ENCODE measurements around the gene CCDC134.

CCDC134 gene

DNA sequence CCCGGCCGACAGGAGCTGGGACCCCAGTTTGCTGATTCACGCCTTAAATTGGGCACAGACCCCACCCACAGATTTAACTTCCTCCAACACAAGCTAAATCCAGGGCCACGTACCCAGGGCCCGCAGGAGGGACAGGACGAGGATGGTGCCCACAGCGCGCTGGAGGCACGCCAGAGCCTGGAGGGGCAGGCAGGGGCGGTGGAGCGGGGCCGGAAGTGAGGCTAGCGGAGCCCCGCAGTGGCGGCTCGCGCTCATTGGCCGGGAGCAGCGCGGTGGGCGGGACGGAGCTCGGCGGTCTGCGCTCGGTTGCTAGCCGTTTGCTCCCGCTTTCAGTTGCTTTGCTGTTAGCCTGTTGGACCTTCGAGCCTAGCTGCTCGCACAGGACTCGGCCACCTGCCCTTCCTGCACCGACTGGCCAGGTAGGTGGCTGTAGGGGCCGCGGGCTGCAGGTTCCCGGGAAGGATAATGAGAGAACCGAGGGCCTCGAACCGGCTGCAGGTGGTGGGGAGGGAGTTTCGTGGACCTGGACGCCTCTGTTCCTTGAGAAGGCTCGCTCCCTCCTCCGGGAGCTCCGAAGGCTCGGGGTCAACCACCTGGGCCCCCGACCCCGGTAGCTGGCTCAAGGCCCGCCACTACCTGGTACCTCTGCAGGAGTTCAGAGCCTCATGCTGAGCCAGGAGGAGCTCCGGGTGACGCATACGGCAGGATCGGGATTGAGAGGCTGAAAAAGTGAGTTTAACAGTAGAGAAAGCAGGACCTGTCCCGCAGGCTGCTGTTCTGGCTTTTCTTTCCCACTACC, at the start of gene CCDC134:
Gene CCDC134 (plus strand): TSS at position 332 of the 799 bp plus-strand sequence. CDS start 8,212 bp downstream, outside the sequence.
- H3K9ac ChIP-seq (ENCODE audit: low read length): peak within 1 kb of the TSS; percentile 90
- DNase-seq (ENCODE audit: low read depth): peak; percentile 95
- no peaks in the 10 kb centered on the region for H3K9me3 ChIP-seq (ENCODE audit: control insufficient read depth, low read length)
- no peaks in the 10 kb centered on the region for H3K27me3 ChIP-seq (replicated peaks; ENCODE audit: control insufficient read depth, insufficient read depth, low read length)
- peaks cover 25% of the 10 kb centered on the region for H3K4me1 ChIP-seq (ENCODE audit: control insufficient read depth, insufficient read depth, low read length)
- H3K36me3 ChIP-seq (ENCODE audit: control insufficient read depth, insufficient read depth, low read length, severe bottlenecking): no peaks in the 10 kb centered on the region
- peak within 1 kb of the TSS; percentile 90 for H3K4me3 ChIP-seq (ENCODE audit: low read length)

DNA sequence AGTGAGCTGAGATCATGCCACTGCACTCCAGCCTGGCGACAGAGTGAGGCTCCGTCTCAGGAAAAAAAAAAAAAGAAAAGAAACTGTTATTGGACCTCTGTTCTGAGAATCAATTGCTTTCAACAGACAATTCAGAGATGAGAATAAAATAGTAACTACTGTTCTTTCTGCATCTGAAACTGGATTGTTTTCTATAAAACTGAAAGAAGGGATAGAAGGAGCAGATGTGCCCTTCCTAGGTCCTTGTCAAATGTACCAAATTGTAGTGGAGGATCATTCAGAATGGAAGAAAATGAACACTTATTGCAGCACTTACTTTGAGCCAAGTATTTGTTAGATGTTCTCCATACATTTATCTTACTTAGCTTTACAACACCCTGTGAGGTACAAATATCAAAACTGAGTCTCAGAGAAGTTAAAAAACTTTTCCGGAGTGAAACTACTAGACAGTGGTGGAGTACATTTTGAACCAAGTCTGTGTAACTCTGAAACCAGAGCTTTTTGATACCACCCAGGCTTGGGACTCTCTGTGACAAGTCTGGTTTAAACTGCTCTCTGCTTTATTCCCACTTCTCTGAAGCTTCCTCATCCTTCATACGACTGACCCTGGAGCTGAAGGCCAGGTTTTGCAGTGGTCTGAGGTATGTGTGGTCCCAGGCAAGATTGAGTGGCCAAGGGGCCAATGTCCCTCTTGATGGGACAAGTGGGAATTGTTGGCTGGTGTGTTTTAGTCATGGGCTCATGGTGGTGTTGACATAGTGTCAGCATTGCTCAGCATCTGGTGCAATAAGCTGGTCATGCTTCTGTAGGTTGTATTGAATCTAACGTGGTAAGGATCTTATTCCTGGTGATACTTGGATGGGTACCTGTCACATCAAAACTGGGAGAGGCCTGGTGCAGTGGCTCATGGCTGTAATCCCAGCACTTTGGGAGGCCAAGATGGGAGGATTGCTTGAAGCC, 48.2 kb upstream of the CCDC134 start:
- no peak overlapping the region for H3K4me3 ChIP-seq (ENCODE audit: low read length)
- DNase-seq (ENCODE audit: low read depth): no peak
- H3K9me3 ChIP-seq (ENCODE audit: control insufficient read depth, low read length): no peaks in the 10 kb centered on the region
- no peaks in the 10 kb centered on the region for H3K36me3 ChIP-seq (ENCODE audit: control insufficient read depth, insufficient read depth, low read length, severe bottlenecking)
- no peak overlapping the region for H3K9ac ChIP-seq (ENCODE audit: low read length)
- H3K27me3 ChIP-seq (replicated peaks; ENCODE audit: control insufficient read depth, insufficient read depth, low read length): no peaks in the 10 kb centered on the region
- peaks cover 4% of the 10 kb centered on the region for H3K4me1 ChIP-seq (ENCODE audit: control insufficient read depth, insufficient read depth, low read length)

DNA sequence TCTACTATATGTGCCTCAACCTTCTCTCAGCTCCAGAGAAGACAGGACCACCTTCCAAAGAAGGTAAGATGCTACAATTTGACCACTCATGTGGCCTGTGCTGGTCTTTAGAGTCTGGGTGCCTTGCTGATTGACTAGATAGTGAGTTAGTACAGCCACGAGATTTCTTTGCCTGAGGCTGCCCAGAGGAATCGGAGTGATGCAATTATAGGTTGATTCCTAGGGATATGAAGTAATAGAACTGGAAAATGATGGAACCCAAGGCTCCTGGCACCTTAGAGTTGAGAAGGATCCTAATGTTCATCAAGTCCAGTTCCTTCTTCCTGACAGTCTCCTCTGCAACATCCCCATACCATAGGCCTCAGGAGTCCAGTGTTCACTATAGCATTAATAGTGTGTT, 46.5 kb upstream of the CCDC134 start:
- peak; percentile 5 for DNase-seq (ENCODE audit: low read depth)
- H3K4me3 ChIP-seq (ENCODE audit: low read length): no peak overlapping the region
- no peaks in the 10 kb centered on the region for H3K36me3 ChIP-seq (ENCODE audit: control insufficient read depth, insufficient read depth, low read length, severe bottlenecking)
- H3K27me3 ChIP-seq (replicated peaks; ENCODE audit: control insufficient read depth, insufficient read depth, low read length): no peaks in the 10 kb centered on the region
- H3K4me1 ChIP-seq (ENCODE audit: control insufficient read depth, insufficient read depth, low read length): peaks cover 4% of the 10 kb centered on the region
- no peak overlapping the region for H3K9ac ChIP-seq (ENCODE audit: low read length)
- H3K9me3 ChIP-seq (ENCODE audit: control insufficient read depth, low read length): no peaks in the 10 kb centered on the region

DNA sequence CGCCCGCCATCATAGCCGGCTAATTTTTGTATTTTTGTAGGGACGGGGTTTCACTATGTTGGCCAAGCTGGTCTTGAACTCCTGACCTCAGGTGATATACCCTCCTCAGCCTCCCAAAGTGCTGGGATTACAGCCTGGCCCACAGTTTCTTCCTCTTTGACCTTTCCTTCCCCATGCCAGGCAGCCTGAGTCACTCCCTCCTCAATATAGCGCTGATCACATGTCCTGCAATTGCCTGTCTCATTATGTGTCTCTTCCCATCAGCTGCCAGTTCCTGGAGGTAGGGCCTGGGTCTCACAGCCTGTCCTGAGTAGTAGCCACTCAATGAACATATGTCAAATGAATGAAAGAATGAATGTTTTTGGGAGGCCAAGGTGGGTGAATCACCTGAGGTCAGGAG, 43.0 kb upstream of the CCDC134 start:
- Histone ChIP-seq H3K4me3 (ENCODE audit: low read length) (no peak overlapping the region), H3K27me3 (replicated peaks; ENCODE audit: control insufficient read depth, insufficient read depth, low read length) (no peaks in the 10 kb centered on the region), H3K9ac (ENCODE audit: low read length) (no peak overlapping the region), H3K4me1 (ENCODE audit: control insufficient read depth, insufficient read depth, low read length) (peaks cover 2% of the 10 kb centered on the region), H3K9me3 (ENCODE audit: control insufficient read depth, low read length) (no peaks in the 10 kb centered on the region), H3K36me3 (ENCODE audit: control insufficient read depth, insufficient read depth, low read length, severe bottlenecking) (no peaks in the 10 kb centered on the region)
- DNase-seq (ENCODE audit: low read depth): no peak

DNA sequence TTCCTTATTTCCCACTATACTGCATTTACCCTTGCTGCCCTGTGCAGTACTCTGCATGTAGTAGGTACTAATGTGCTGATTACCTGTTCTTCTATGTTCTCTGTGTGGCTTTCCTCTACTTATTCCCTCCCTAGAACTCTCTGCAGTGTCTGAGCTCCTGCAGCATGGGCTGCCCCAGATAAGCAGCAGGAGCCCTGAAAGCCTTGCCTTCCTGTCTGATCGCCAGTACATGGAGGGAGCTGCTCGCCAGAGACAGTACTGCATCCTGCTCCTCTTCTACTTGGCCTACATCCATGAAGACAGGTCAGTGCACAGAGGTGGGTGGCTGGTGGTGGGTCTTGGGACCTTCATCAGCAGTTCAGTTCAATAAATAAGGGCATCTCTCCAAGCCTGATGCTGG, 42.2 kb upstream of the CCDC134 start:
- no peaks in the 10 kb centered on the region for H3K27me3 ChIP-seq (replicated peaks; ENCODE audit: control insufficient read depth, insufficient read depth, low read length)
- H3K4me3 ChIP-seq (ENCODE audit: low read length): no peak overlapping the region
- H3K4me1 ChIP-seq (ENCODE audit: control insufficient read depth, insufficient read depth, low read length): no peaks in the 10 kb centered on the region
- no peak for DNase-seq (ENCODE audit: low read depth)
- no peaks in the 10 kb centered on the region for H3K36me3 ChIP-seq (ENCODE audit: control insufficient read depth, insufficient read depth, low read length, severe bottlenecking)
- no peak overlapping the region for H3K9ac ChIP-seq (ENCODE audit: low read length)
- H3K9me3 ChIP-seq (ENCODE audit: control insufficient read depth, low read length): no peaks in the 10 kb centered on the region

DNA sequence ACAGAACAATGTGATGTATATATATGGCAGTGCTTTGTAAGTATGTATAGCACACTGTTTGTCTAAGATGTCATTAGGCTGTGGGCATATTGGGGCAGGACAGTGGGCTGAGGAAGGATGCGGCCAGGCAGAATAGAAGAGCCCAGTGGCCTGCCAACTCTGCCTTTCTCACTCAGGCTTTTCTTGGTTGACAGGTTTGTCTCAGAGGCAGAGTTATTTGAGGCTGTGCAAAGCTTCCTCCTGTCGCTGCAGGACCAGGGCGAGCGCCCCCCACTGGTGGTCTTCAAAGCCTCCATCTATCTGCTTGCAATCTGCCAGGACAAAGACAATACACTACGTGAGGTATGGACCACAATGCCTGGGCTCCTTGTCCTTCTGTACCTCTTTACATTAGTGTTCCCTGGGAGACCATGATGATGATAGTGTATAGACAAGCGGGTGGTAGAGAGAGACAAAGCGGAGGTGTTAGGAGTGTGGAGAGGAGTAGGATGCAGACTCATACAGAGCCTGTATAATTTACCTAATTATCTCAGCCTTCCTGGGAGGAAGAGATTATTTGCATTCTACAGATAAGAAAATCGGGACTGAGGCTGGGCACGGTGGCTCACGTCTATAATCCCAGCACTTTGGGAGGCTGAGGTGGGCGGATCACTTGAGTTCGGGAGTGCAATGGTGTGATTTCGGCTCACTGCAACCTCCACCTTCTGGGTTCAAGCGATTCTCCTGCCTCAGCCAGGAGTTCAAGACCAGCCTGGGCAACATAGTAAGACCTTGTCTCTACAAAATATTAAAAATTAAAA, 37.3 kb upstream of the CCDC134 start:
- Histone ChIP-seq H3K27me3 (replicated peaks; ENCODE audit: control insufficient read depth, insufficient read depth, low read length) (no peaks in the 10 kb centered on the region), H3K4me3 (ENCODE audit: low read length) (no peak overlapping the region), H3K9ac (ENCODE audit: low read length) (no peak overlapping the region), H3K4me1 (ENCODE audit: control insufficient read depth, insufficient read depth, low read length) (no peaks in the 10 kb centered on the region), H3K36me3 (ENCODE audit: control insufficient read depth, insufficient read depth, low read length, severe bottlenecking) (no peaks in the 10 kb centered on the region), H3K9me3 (ENCODE audit: control insufficient read depth, low read length) (no peaks in the 10 kb centered on the region)
- DNase-seq (ENCODE audit: low read depth): no peak

DNA sequence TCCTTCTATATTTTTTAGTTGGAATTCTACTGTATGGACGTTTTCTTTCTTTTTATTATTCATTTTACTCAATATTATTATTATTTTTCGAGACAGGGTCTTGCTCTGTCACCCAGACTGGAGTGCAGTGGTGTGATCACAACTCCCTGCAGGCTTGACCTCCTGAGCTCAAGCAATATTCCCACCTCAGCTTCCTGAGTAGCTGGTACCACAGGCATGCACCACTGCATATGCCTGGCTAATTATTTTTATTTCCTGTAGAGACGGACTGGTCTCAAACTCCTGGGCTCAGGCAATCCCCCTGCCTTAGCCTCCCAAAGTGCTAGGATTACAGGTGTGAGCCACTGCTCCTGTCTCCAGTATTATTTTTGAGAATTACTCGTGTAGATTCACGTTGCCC, 34.0 kb upstream of the CCDC134 start:
- Histone ChIP-seq H3K27me3 (replicated peaks; ENCODE audit: control insufficient read depth, insufficient read depth, low read length) (no peaks in the 10 kb centered on the region), H3K4me3 (ENCODE audit: low read length) (no peak overlapping the region), H3K4me1 (ENCODE audit: control insufficient read depth, insufficient read depth, low read length) (peaks cover 2% of the 10 kb centered on the region), H3K9me3 (ENCODE audit: control insufficient read depth, low read length) (no peaks in the 10 kb centered on the region), H3K9ac (ENCODE audit: low read length) (no peak overlapping the region), H3K36me3 (ENCODE audit: control insufficient read depth, insufficient read depth, low read length, severe bottlenecking) (no peaks in the 10 kb centered on the region)
- no peak for DNase-seq (ENCODE audit: low read depth)

DNA sequence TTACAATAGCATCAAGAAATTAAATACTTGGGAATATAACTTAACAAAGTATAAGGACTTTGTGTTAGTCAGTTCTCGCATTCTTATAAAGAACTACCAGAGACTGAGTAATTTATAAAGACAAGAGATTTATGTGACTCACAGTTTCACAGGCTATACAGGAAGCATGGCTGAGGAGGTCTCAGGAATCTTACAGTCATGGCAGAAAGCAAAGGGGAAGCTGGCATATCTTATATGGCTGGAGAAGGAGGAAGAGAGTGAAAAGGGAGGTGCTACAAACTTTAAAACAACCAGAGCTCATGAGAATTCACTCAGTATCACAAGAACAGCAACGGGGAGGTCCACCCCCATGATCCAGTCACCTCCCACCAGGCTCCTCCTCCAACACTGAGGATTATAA, 32.0 kb upstream of the CCDC134 start:
- Histone ChIP-seq H3K9ac (ENCODE audit: low read length) (no peak overlapping the region), H3K4me1 (ENCODE audit: control insufficient read depth, insufficient read depth, low read length) (peaks cover 2% of the 10 kb centered on the region), H3K36me3 (ENCODE audit: control insufficient read depth, insufficient read depth, low read length, severe bottlenecking) (no peaks in the 10 kb centered on the region), H3K27me3 (replicated peaks; ENCODE audit: control insufficient read depth, insufficient read depth, low read length) (no peaks in the 10 kb centered on the region), H3K4me3 (ENCODE audit: low read length) (no peak overlapping the region), H3K9me3 (ENCODE audit: control insufficient read depth, low read length) (no peaks in the 10 kb centered on the region)
- DNase-seq (ENCODE audit: low read depth): peak; percentile 13

DNA sequence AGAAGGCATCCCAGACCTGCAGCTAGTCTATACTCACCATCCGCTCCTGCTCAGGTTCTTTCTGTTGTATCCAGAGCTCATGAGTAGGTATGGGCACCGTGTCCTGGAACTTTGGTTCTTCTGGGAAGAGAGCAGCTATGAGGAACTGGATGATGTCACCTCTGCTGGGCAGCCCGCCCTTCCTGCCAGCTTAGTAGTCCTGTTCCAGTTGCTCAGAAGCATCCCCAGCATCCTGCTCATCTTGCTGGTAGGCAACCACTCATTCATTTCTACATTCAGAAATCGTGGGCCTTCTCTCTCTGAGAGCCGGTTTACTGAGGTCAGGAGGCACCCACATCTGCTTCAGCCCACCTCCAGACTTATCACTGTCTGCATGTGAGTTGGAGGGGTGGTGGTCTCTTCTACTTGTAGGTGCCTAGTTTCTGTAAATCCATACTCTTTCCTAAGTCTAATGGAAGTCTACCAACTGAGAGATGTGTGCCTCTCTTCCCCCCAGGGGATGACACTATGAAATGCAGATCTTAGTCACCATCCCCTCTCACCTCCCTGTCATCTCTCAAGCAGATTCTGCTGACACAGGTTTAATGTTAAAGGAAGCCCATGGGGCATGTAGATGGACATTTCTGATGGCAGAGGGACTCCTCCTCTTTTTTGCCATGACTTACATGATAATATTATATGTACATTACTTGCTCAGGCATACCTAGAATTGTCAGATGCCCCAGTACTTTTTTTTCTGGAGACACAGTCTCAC, 29.6 kb upstream of the CCDC134 start:
- Histone ChIP-seq H3K9me3 (ENCODE audit: control insufficient read depth, low read length) (no peaks in the 10 kb centered on the region), H3K9ac (ENCODE audit: low read length) (no peak overlapping the region), H3K4me1 (ENCODE audit: control insufficient read depth, insufficient read depth, low read length) (peaks cover 2% of the 10 kb centered on the region), H3K4me3 (ENCODE audit: low read length) (no peak overlapping the region), H3K36me3 (ENCODE audit: control insufficient read depth, insufficient read depth, low read length, severe bottlenecking) (no peaks in the 10 kb centered on the region), H3K27me3 (replicated peaks; ENCODE audit: control insufficient read depth, insufficient read depth, low read length) (no peaks in the 10 kb centered on the region)
- no peak for DNase-seq (ENCODE audit: low read depth)

DNA sequence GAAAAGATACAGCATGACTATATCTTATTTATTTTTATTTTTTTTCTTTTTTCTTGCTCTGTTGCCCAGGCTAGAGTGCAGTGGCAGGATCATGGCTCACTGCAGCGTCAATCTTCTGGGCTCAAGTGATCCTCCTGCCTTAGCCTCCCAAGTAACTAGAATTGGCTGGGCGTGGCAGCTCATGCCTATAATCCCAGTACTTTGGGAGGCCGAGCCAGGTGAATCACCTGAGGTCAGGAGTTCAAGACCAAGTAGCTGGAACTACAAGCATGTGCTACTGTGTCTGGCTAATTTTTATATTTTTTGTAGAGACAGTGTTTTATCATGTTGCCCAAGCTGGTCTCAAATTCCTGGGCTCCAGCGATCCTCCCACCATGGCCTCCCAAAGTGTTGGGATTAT, 28.3 kb upstream of the CCDC134 start:
- H3K27me3 ChIP-seq (replicated peaks; ENCODE audit: control insufficient read depth, insufficient read depth, low read length): no peaks in the 10 kb centered on the region
- no peaks in the 10 kb centered on the region for H3K36me3 ChIP-seq (ENCODE audit: control insufficient read depth, insufficient read depth, low read length, severe bottlenecking)
- no peak overlapping the region for H3K9ac ChIP-seq (ENCODE audit: low read length)
- no peak for DNase-seq (ENCODE audit: low read depth)
- no peak overlapping the region for H3K4me3 ChIP-seq (ENCODE audit: low read length)
- peaks cover 2% of the 10 kb centered on the region for H3K4me1 ChIP-seq (ENCODE audit: control insufficient read depth, insufficient read depth, low read length)
- no peaks in the 10 kb centered on the region for H3K9me3 ChIP-seq (ENCODE audit: control insufficient read depth, low read length)
